IMR-90 (cell line): ENCODE measurements around the gene IL18RAP.

Experiments used
- BHLHE40 ChIP-seq: fragments of 150-350 bp; IDR thresholded peaks from 2 replicates; pipeline ENCODE4 v1.6.1; 2016; ENCODE audit warnings: mild to moderate bottlenecking, low read depth, low read length
- CEBPB ChIP-seq: IDR thresholded peaks from 2 replicates; pipeline ENCODE4 v1.6.1; 2012; ENCODE audit warnings: low read depth, low read length, improper control_type of control experiment
- FOS ChIP-seq: fragments of 150-350 bp; IDR thresholded peaks from 2 replicates; pipeline ENCODE4 v1.6.1; 2016; ENCODE audit warnings: low read depth, low read length
- MAFK ChIP-seq: IDR thresholded peaks from 2 replicates; pipeline ENCODE4 v1.6.1; 2012; ENCODE audit warnings: low read depth, low read length, improper control_type of control experiment
- MXI1 ChIP-seq: IDR thresholded peaks from 2 replicates; pipeline ENCODE4 v1.6.1; 2012; ENCODE audit warnings: low read depth, mild to moderate bottlenecking, low read length, moderate library complexity, borderline replicate concordance
- POLR2A ChIP-seq: IDR thresholded peaks from 2 replicates; pipeline ENCODE4 v1.6.1; 2012; ENCODE audit warnings: mild to moderate bottlenecking, low read depth, low read length
- RAD21 ChIP-seq: IDR thresholded peaks from 2 replicates; pipeline ENCODE4 v1.6.1; 2012; ENCODE audit warnings: low read length, improper control_type of control experiment
- RCOR1 ChIP-seq: IDR thresholded peaks from 2 replicates; pipeline ENCODE4 v1.6.1; 2012; ENCODE audit warnings: mild to moderate bottlenecking, low read length, improper control_type of control experiment; ENCODE audit not compliant: insufficient replicate concordance
- SMC3 ChIP-seq: fragments of 150-350 bp; IDR thresholded peaks from 2 replicates; pipeline ENCODE4 v1.6.1; 2016; ENCODE audit warnings: low read depth, mild to moderate bottlenecking, antibody characterized with exemption, low read length, moderate library complexity
- TF ChIP-seq, protein P1 (sequence below): conservative IDR thresholded peaks from 2 replicates; pipeline ENCODE4 v1.5.1; 2012; ENCODE audit warnings: mild to moderate bottlenecking, low read depth, low read length, improper control_type of control experiment
- TF ChIP-seq, protein P2 (sequence below): fragments of 150-350 bp; IDR thresholded peaks from 2 replicates; pipeline ENCODE4 v1.6.1; 2017; ENCODE audit warnings: mild to moderate bottlenecking, antibody characterized with exemption, low read length, low read depth

DNA sequence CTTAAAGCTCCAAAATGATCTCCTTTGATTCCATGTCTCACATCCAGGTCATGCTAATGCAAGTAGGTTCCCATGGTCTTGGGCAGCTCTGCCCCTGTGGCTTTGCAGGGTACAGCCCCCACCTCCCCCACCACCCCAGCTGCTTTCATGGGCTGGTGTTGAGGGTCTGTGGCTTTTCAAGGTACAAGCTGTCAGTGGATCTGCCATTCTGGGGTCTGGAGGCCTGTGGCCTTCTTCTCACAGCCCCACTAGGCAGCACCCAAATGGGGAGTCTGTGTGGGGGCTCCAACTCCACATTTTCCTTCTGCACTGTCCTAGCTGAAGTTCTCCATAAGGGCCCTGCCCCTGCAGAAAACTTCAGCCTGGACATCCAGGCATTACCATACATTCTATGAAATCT is 69.0 kb downstream of the IL18RAP start:
- no peak for TF ChIP-seq POLR2A
- TF ChIP-seq MAFK, result no peak
- TF ChIP-seq, protein P1, sequence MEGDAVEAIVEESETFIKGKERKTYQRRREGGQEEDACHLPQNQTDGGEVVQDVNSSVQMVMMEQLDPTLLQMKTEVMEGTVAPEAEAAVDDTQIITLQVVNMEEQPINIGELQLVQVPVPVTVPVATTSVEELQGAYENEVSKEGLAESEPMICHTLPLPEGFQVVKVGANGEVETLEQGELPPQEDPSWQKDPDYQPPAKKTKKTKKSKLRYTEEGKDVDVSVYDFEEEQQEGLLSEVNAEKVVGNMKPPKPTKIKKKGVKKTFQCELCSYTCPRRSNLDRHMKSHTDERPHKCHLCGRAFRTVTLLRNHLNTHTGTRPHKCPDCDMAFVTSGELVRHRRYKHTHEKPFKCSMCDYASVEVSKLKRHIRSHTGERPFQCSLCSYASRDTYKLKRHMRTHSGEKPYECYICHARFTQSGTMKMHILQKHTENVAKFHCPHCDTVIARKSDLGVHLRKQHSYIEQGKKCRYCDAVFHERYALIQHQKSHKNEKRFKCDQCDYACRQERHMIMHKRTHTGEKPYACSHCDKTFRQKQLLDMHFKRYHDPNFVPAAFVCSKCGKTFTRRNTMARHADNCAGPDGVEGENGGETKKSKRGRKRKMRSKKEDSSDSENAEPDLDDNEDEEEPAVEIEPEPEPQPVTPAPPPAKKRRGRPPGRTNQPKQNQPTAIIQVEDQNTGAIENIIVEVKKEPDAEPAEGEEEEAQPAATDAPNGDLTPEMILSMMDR, result no peak
- TF ChIP-seq CEBPB, result no peak
- TF ChIP-seq, protein P2, sequence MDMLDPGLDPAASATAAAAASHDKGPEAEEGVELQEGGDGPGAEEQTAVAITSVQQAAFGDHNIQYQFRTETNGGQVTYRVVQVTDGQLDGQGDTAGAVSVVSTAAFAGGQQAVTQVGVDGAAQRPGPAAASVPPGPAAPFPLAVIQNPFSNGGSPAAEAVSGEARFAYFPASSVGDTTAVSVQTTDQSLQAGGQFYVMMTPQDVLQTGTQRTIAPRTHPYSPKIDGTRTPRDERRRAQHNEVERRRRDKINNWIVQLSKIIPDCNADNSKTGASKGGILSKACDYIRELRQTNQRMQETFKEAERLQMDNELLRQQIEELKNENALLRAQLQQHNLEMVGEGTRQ, result no peak
- TF ChIP-seq RAD21, result no peak
- TF ChIP-seq RCOR1, result no peak
- no peak for TF ChIP-seq SMC3
- TF ChIP-seq FOS, result no peak
- no peak for TF ChIP-seq MXI1
- TF ChIP-seq BHLHE40, result no peak
